Lower leg skin (tissue), 3 donors: ENCODE data around the gene ZNF57.

ENCODE experiments used
- POLR2A ChIP-seq, 2 donors: fragments of 450-650 bp; IDR thresholded peaks; one replicate each; pipeline ENCODE4 v1.6.1; 2016 to 2017; ENCODE audit warnings: antibody characterized with exemption in 2 of 2, mild to moderate bottlenecking in 1 of 2, moderate library complexity in 1 of 2
- TF ChIP-seq, protein P1 (sequence below), 3 donors: fragments of 450-650 bp; IDR thresholded peaks; one replicate each; pipeline ENCODE4 v1.5.1; 2016; ENCODE audit warnings: antibody characterized with exemption in 3 of 3, mild to moderate bottlenecking in 3 of 3, moderate library complexity in 2 of 3

DNA sequence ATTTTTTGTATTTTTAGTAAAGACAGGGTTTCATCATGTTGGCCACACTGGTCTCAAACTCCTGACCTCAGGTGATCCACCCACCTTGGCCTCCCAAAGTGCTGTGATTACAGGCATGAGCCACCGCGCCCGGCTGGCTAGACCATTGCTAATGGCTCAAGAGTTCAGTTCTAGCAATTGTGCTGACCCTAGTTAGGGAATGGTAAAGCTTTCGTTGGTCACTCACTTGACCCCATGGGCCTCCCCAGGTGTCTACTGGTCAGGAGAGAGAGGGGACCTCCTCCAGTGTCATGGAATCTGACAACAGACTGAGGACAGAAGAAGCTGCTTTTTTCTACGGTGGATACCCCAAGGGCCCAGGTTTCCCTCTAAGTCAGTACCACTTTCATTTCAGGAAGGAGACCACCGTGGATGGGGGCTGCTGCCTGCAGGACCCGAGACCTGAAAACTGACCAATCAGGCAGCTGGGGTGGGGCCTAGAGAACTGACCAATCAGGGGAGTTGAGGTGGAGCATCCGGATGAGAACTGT lies 34.2 kb upstream of the ZNF57 start:
- TF ChIP-seq POLR2A (IDR thresholded peaks at IDR 0.05): no peak
- TF ChIP-seq, protein P1, sequence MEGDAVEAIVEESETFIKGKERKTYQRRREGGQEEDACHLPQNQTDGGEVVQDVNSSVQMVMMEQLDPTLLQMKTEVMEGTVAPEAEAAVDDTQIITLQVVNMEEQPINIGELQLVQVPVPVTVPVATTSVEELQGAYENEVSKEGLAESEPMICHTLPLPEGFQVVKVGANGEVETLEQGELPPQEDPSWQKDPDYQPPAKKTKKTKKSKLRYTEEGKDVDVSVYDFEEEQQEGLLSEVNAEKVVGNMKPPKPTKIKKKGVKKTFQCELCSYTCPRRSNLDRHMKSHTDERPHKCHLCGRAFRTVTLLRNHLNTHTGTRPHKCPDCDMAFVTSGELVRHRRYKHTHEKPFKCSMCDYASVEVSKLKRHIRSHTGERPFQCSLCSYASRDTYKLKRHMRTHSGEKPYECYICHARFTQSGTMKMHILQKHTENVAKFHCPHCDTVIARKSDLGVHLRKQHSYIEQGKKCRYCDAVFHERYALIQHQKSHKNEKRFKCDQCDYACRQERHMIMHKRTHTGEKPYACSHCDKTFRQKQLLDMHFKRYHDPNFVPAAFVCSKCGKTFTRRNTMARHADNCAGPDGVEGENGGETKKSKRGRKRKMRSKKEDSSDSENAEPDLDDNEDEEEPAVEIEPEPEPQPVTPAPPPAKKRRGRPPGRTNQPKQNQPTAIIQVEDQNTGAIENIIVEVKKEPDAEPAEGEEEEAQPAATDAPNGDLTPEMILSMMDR (IDR thresholded peaks at IDR 0.05): no peak
